Mesenchymal stem cell (in vitro differentiated cells and primary cell): ENCODE results near the gene PSME2.
A peak's percentile ranks its signal among the peaks of the same experiment; 100 is the strongest.

Experiments used
- DNase-seq: peaks from one replicate; pipeline ENCODE4 v3.0.0-alpha.2; 2013
- H2AFZ ChIP-seq: one replicate; pipeline ENCODE4 v1.6.1; 2013; ENCODE audit warnings: low read depth, mild to moderate bottlenecking, control low read depth, inconsistent platforms, low read length, moderate library complexity
- H2AK5ac ChIP-seq: 2 replicates; pipeline ENCODE4 v1.6.1; 2013; ENCODE audit warnings: low read length, moderate library complexity, mild to moderate bottlenecking, inconsistent platforms; ENCODE audit not compliant: severe bottlenecking
- H2BK120ac ChIP-seq: one replicate; pipeline ENCODE4 v1.6.1; 2013; ENCODE audit warnings: low read depth, mild to moderate bottlenecking, inconsistent platforms, low read length, moderate library complexity
- H2BK12ac ChIP-seq, 2 experiments: one replicate each; pipeline ENCODE4 v1.6.1; 2013; ENCODE audit warnings: inconsistent platforms in 2 of 2, low read length in 2 of 2, mild to moderate bottlenecking in 2 of 2, moderate library complexity in 2 of 2, control low read depth in 1 of 2
- H2BK15ac ChIP-seq: one replicate; pipeline ENCODE4 v1.6.1; 2013; ENCODE audit warnings: mild to moderate bottlenecking, low read depth, inconsistent platforms; ENCODE audit not compliant: poor library complexity, severe bottlenecking
- H2BK5ac ChIP-seq: 2 replicates; pipeline ENCODE4 v1.6.1; 2013; ENCODE audit warnings: low read depth, mild to moderate bottlenecking, low read length, control low read depth, inconsistent platforms; ENCODE audit not compliant: poor library complexity, severe bottlenecking
- H3K14ac ChIP-seq, 2 experiments: one replicate each; pipeline ENCODE4 v1.6.1; 2013; ENCODE audit warnings: inconsistent platforms in 2 of 2, low read length in 2 of 2, control low read depth in 1 of 2, mild to moderate bottlenecking in 1 of 2, moderate library complexity in 1 of 2
- H3K18ac ChIP-seq, 2 experiments: one replicate each; pipeline ENCODE4 v1.6.1; 2013; ENCODE audit warnings: inconsistent platforms in 2 of 2, low read length in 2 of 2, control low read depth in 1 of 2, low read depth in 1 of 2, mild to moderate bottlenecking in 1 of 2
- H3K23ac ChIP-seq, 2 experiments: one replicate each; pipeline ENCODE4 v1.6.1; 2013; ENCODE audit warnings: inconsistent platforms in 2 of 2, low read length in 2 of 2, mild to moderate bottlenecking in 2 of 2, moderate library complexity in 2 of 2, control low read depth in 1 of 2
- H3K27ac ChIP-seq: 2 replicates; pipeline ENCODE4 v1.5.1; 2013; ENCODE audit warnings: mild to moderate bottlenecking, moderate library complexity, low read length, control low read depth, inconsistent platforms; ENCODE audit not compliant: poor library complexity, severe bottlenecking
- H3K27me3 ChIP-seq, 2 experiments: 2 replicates each; pipeline versions ENCODE4 v1.6.1 to v1.7.0; 2013; ENCODE audit warnings: low read length in 2 of 2, mild to moderate bottlenecking in 2 of 2, moderate library complexity in 2 of 2, control low read depth in 1 of 2, inconsistent platforms in 1 of 2; ENCODE audit not compliant: control insufficient read depth in 1 of 2, insufficient read depth in 1 of 2
- H3K36me3 ChIP-seq, 2 experiments: 2 replicates each; pipeline versions ENCODE4 v1.6.1 to v1.7.0; 2013; ENCODE audit warnings: low read length in 2 of 2, control low read depth in 1 of 2, inconsistent platforms in 1 of 2, low read depth in 1 of 2, mild to moderate bottlenecking in 1 of 2; ENCODE audit not compliant: insufficient read depth in 2 of 2, control insufficient read depth in 1 of 2
- H3K4ac ChIP-seq, 2 experiments: one replicate each; pipeline ENCODE4 v1.6.1; 2013; ENCODE audit warnings: inconsistent platforms in 2 of 2, low read length in 2 of 2, mild to moderate bottlenecking in 2 of 2, moderate library complexity in 2 of 2, control low read depth in 1 of 2, low read depth in 1 of 2
- H3K4me1 ChIP-seq: 2 replicates; pipeline ENCODE4 v1.6.1; 2013; ENCODE audit warnings: low read depth, low read length, control low read depth; ENCODE audit not compliant: control insufficient read depth, insufficient read depth
- H3K4me2 ChIP-seq: 2 replicates; pipeline ENCODE4 v1.6.1; 2013; ENCODE audit warnings: low read length, mild to moderate bottlenecking, inconsistent platforms; ENCODE audit not compliant: poor library complexity, severe bottlenecking
- H3K4me3 ChIP-seq, 2 experiments: 2 replicates each; pipeline versions ENCODE4 v1.5.1 to v1.7.0; 2013; ENCODE audit warnings: low read length in 2 of 2, mild to moderate bottlenecking in 2 of 2, control low read depth in 1 of 2, low read depth in 1 of 2; ENCODE audit not compliant: insufficient read depth in 1 of 2
- H3K79me1 ChIP-seq: replicated peaks from 2 replicates; pipeline ENCODE4 v1.6.1; 2013; ENCODE audit warnings: mild to moderate bottlenecking, control low read depth, low read length, inconsistent platforms; ENCODE audit not compliant: poor library complexity, severe bottlenecking
- H3K9ac ChIP-seq: 2 replicates; pipeline ENCODE4 v1.7.0; 2013; ENCODE audit warnings: mild to moderate bottlenecking, low read length, moderate library complexity
- H3K9me3 ChIP-seq: 2 replicates; pipeline ENCODE4 v1.7.0; 2013; ENCODE audit warnings: mild to moderate bottlenecking, low read length; ENCODE audit not compliant: control insufficient read depth
- H4K8ac ChIP-seq: one replicate; pipeline ENCODE4 v1.6.1; 2013; ENCODE audit warnings: inconsistent platforms, mild to moderate bottlenecking, low read length, moderate library complexity
- H4K91ac ChIP-seq: one replicate; pipeline ENCODE4 v1.6.1; 2013; ENCODE audit warnings: mild to moderate bottlenecking, low read length, inconsistent platforms
- WGBS: methylation state at CpG from one replicate; pipeline ENCODE4 v1.1.7; 2013; ENCODE audit warnings: mixed read lengths; 5-methylcytosine and 5-hydroxymethylcytosine counted together

PSME2 gene

DNA sequence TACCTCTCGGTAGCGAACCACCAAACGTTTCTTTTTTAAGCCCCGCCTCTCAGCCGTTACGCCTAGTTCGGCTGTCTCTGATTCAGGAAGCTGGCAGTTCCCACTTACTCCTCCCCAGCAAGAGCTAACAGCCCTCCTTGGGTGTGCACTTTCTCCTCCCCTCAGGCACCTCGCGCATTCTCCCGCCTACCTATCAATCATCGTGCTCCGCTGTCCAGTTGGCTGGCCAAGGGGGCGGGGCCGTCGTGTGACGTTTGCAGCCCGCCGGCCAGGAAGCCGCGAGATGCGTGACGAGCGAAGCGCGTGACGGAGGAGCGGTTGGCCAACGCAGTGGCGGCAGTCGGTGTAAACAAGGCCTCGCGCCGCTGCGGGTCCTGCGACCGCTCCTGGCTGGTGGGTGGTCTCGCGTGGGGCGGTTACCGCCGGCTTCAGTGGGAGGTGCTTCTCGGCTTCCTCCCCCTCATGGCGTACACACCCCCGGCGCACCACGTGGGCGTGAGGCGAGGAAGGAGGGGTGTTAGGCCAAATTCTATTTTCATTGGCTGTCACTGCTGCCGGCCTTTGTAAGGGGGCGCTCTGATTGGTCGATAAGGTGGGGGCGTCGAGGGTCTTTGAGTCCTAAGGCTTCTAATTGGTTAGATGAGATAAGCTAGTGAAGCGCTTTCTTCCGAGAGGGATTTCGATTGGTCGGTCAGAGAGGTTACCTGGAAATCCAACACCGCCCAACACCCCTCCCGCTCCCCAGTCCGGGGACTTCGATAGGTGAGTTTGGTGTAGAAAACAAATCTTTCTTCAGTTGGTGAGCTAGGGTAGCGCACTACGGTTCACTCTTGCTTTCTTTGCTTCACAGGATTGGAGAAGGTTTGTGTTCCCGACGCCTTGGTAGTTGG, 31.6 kb downstream of the PSME2 start, which contains the start of the genes DCAF11 and NRL:
Gene DCAF11, plus strand, starts transcription at position 246 of the 890 bp plus-strand sequence. CDS start 818 bp downstream, outside the sequence.
Gene NRL, minus strand, starts transcription at position 418 of the 890 bp plus-strand sequence. CDS start 32,101 bp downstream, outside the sequence.
- peak within 1 kb of the TSS; percentile 85 to 95 for H3K4ac ChIP-seq
- peak within 1 kb of the TSS; percentile 98 for H3K18ac ChIP-seq
- peak within 1 kb of the TSS; percentile 83 for H3K4me2 ChIP-seq
- peak within 1 kb of the TSS; percentile 96 for H4K8ac ChIP-seq
- H2AK5ac ChIP-seq, result peak within 1 kb of the TSS; percentile 49
- no peaks in the 10 kb centered on the region for H3K27me3 ChIP-seq
- DNase-seq, result peak; percentile 100
- no peaks in the 10 kb centered on the region for H3K9me3 ChIP-seq
- WGBS, result under 1% methylated on average over 46 of the region's 65 CpGs
- peaks cover 26% of the 10 kb centered on the region for H3K79me1 ChIP-seq
- H2BK12ac ChIP-seq, result peak within 1 kb of the TSS; percentile 97 to 99
- peaks cover 7% of the 10 kb centered on the region for H3K4me1 ChIP-seq
- peak within 1 kb of the TSS; percentile 98 for H4K91ac ChIP-seq
- peak within 1 kb of the TSS; percentile 98 for H2BK15ac ChIP-seq
- H2AFZ ChIP-seq, result peak within 1 kb of the TSS; percentile 85
- H3K23ac ChIP-seq, result peak within 1 kb of the TSS in 1 of 2 experiments; percentile 16
- H3K14ac ChIP-seq, result peak within 1 kb of the TSS in 1 of 2 experiments; percentile 98
- H3K4me3 ChIP-seq, result peak within 1 kb of the TSS; percentile 89 to 91
- peak within 1 kb of the TSS; percentile 96 for H2BK5ac ChIP-seq
- H3K27ac ChIP-seq, result peak within 1 kb of the TSS; percentile 98
- H3K9ac ChIP-seq, result peak within 1 kb of the TSS; percentile 97
- H2BK120ac ChIP-seq, result peak within 1 kb of the TSS; percentile 93
- H3K36me3 ChIP-seq, result peaks cover 25 to 30% of the 10 kb centered on the region in 2 experiments

DNA sequence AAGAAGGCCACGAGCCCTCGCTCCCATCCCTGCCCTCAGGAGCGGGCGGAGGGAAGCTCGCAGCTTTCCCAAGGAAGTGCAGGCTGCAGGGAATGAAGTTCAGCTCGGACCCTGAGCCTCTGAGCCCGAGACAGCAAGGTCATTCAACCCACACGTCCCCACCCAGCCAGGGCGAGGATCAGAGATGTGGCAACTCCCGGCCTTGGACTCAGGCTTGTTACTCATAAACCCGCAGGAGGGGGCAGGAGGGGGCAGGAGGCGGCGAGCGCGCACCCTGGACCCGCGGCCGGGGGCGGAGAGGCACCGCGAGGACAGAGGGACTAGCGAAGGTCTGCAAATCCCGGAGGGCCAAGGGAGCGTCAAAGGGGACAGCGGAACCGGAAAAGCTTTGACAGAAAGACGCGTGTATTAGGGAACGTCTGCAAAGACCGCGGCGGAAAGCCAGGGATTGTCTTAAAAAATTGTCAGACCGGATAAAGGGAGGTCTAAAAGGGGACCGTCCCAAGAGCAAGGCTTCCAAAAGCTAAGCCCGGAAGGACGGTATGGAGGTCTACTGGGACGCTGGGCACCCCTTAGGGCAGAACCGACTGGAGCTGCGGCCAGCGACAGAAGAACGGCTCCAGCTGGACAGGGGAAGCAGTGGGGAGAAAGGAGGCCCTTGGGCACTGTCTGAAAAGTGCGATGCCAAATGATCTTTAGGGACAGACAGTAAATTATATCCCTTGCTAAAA, 32.4 kb downstream of the PSME2 start:
- peak overlapping the region; percentile 85 to 95 for H3K4ac ChIP-seq
- H3K36me3 ChIP-seq, result peaks cover 17 to 22% of the 10 kb centered on the region in 2 experiments
- peak overlapping the region; percentile 98 for H4K91ac ChIP-seq
- peak overlapping the region in 1 of 2 experiments; percentile 71 for H3K14ac ChIP-seq
- H3K27ac ChIP-seq, result peak overlapping the region; percentile 98
- DNase-seq, result peak; percentile 96
- H2AFZ ChIP-seq, result peak overlapping the region; percentile 85
- peak overlapping the region; percentile 93 for H2BK120ac ChIP-seq
- under 1% methylated on average over 42 of the region's 42 CpGs for WGBS
- H3K9me3 ChIP-seq, result no peaks in the 10 kb centered on the region
- peak overlapping the region; percentile 97 for H3K9ac ChIP-seq
- H3K4me2 ChIP-seq, result peak overlapping the region; percentile 83
- peak overlapping the region in 1 of 2 experiments; percentile 16 for H3K23ac ChIP-seq
- H3K27me3 ChIP-seq, result no peaks in the 10 kb centered on the region
- peaks cover 26% of the 10 kb centered on the region for H3K79me1 ChIP-seq
- peak overlapping the region; percentile 80 to 98 for H3K18ac ChIP-seq
- peak overlapping the region; percentile 72 to 91 for H3K4me3 ChIP-seq
- H2BK12ac ChIP-seq, result peak overlapping the region; percentile 59 to 99
- H4K8ac ChIP-seq, result peak overlapping the region; percentile 96
- peaks cover 7% of the 10 kb centered on the region for H3K4me1 ChIP-seq
- peak overlapping the region; percentile 71 for H2BK5ac ChIP-seq
- H2AK5ac ChIP-seq, result peak overlapping the region; percentile 49
- H2BK15ac ChIP-seq, result peak overlapping the region; percentile 97

DNA sequence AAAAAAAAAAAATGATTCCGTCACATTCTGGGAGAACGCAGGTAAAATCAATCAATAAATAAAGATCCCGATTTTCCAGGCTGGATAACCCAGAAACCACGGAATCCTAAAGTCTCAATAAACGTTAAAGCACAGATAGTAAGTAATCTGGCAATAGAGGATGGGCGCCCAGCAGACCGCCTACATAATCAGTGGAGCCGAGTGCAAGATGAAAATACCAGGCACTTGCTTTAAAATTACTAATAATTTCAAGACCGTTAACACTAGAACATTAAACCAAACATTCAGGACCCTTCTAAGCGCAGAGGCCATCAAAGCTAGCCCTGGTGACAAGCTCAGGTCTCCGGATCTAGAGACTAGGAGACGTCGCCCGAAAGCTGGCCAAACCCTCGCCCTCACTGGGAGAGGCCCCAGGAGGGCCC, 33.0 kb downstream of the PSME2 start:
- H2BK12ac ChIP-seq, result peak overlapping the region; percentile 40 to 59
- H3K4ac ChIP-seq, result peak overlapping the region; percentile 85 to 95
- H4K8ac ChIP-seq, result peak overlapping the region; percentile 96
- peaks cover 24% of the 10 kb centered on the region for H3K79me1 ChIP-seq
- H2BK120ac ChIP-seq, result peak overlapping the region; percentile 61
- H2AK5ac ChIP-seq, result peak overlapping the region; percentile 49
- H2AFZ ChIP-seq, result no peak overlapping the region
- no peak for DNase-seq
- peak overlapping the region; percentile 59 for H2BK5ac ChIP-seq
- H3K9me3 ChIP-seq, result no peaks in the 10 kb centered on the region
- WGBS, result 19% methylated on average over 15 of the region's 15 CpGs
- H3K4me3 ChIP-seq, result peak overlapping the region; percentile 72 to 91
- peaks cover 12 to 16% of the 10 kb centered on the region in 2 experiments for H3K36me3 ChIP-seq
- peak overlapping the region; percentile 98 for H3K27ac ChIP-seq
- no peaks in the 10 kb centered on the region for H3K27me3 ChIP-seq
- H3K18ac ChIP-seq, result peak overlapping the region; percentile 80 to 98
- peaks cover 7% of the 10 kb centered on the region for H3K4me1 ChIP-seq
- peak overlapping the region; percentile 97 for H4K91ac ChIP-seq
- peak overlapping the region; percentile 83 for H3K4me2 ChIP-seq
- H3K23ac ChIP-seq, result peak overlapping the region in 1 of 2 experiments; percentile 16
- peak overlapping the region; percentile 97 for H3K9ac ChIP-seq
- H3K14ac ChIP-seq, result no peak overlapping the region
- no peak overlapping the region for H2BK15ac ChIP-seq
